H1 (cell line): Measurements from ENCODE around the gene RAET1E. TPM values are rescaled to one million over a fixed set of nuclear protein-coding genes. Genes with fewer than 3 reads are reported as not detected.

Experiments used
- HDAC2 ChIP-seq, 2 experiments: fragments of 300-600 bp in 1 of 2; sonication (generic) in 1 of 2; IDR thresholded peaks; 2 replicates each; pipeline ENCODE4 v1.6.1; 2011 to 2012; ENCODE audit warnings: low read depth in 2 of 2, low read length in 2 of 2, mild to moderate bottlenecking in 2 of 2, moderate library complexity in 2 of 2, borderline replicate concordance in 1 of 2, inconsistent platforms in 1 of 2
- HDAC6 ChIP-seq: IDR thresholded peaks from one replicate; pipeline ENCODE4 v1.7.1; 2012; ENCODE audit warnings: low read depth, mild to moderate bottlenecking, inconsistent platforms, low read length, moderate library complexity
- NRF1 ChIP-seq: IDR thresholded peaks from 2 replicates; pipeline ENCODE4 v1.6.1; 2011; ENCODE audit warnings: mild to moderate bottlenecking, low read depth, low read length, improper control_type of control experiment
- SP2 ChIP-seq: IDR thresholded peaks from 2 replicates; pipeline ENCODE4 v1.6.1; 2012; ENCODE audit warnings: mild to moderate bottlenecking, low read length, inconsistent platforms
- TCF12 ChIP-seq: IDR thresholded peaks from 2 replicates; pipeline ENCODE4 v1.6.1; 2011; ENCODE audit warnings: low read depth, mild to moderate bottlenecking, low read length
- ZNF274 ChIP-seq: IDR thresholded peaks from 2 replicates; pipeline ENCODE4 v1.7.0; 2012; ENCODE audit warnings: low read length, borderline replicate concordance; ENCODE audit errors: extremely low read depth
- polyA plus RNA-seq, 7 experiments: library from polyadenylated mRNA; depleted of rRNA in 3 of 7; stranded (reverse) in 5 of 7; unstranded in 2 of 7; fragments of >200 nt in 5 of 7; fragments of 200-250 nt in 2 of 7; gene quantifications; 1 replicate in 5 of 7; 2 replicates in 1 of 7; 4 replicates in 1 of 7; pipeline versions ENCODE4 v1.2.1 to v1.2.3, GENCODE V29; 2011 to 2013; ENCODE audit warnings: missing spikeins in 2 of 7, mixed read lengths in 2 of 7
- total RNA-seq: library from RNA; stranded (reverse); fragmentation: NEBNext Ultra II Directional; extraction: Animal tissue kit (Norgen Biotek cat#: 25700); gene quantifications from 2 replicates; pipeline ENCODE4 v1.2.1, GENCODE V29; 2021
- TF ChIP-seq, protein P1 (sequence below), 3 experiments: IDR thresholded peaks; 1 replicate in 2 of 3; 2 replicates in 1 of 3; pipeline versions ENCODE4 v1.5.1 to v1.6.1; 2011; ENCODE audit warnings: low read length in 3 of 3, mild to moderate bottlenecking in 3 of 3, inconsistent platforms in 2 of 3, low read depth in 1 of 3, moderate library complexity in 1 of 3; ENCODE audit not compliant: insufficient read depth in 1 of 3; ENCODE audit errors: control extremely low read depth in 1 of 3

RAET1E gene
- total and polyA plus RNA-seq, 2 of the 8 experiments (the other 6 are each of a cell fraction or from before 2014, with no cell fraction given) = not detected

DNA sequence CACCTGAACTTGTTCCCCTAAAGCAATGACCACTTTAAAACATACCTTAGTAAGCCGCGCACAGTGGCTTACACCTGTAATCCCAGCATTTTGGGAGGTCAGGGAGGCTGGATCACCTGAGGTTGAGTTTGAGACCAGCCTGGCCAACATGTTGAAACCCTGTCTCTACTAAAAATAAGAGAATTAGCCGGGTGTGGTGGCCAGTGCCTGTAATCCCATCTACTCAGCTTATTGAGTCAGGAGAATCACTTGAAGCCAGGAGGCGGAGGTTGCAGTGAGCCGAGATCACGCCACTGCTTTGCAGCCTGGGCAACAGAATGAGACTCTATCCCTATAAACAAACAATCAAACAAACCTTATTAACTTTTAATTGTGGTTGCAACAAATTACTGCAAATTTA is 1.6 kb upstream of the RAET1E start (continued):
- TF ChIP-seq NRF1 (no peak), SP2 (no peak), TCF12 (no peak), ZNF274 (no peak), HDAC6 (no peak), HDAC2 (IDR thresholded peaks at IDR 0.05; ENCODE audit: borderline replicate concordance in 1 of 2, low read depth in 2 of 2, low read length in 2 of 2) (no peak)
- TF ChIP-seq, protein P1, sequence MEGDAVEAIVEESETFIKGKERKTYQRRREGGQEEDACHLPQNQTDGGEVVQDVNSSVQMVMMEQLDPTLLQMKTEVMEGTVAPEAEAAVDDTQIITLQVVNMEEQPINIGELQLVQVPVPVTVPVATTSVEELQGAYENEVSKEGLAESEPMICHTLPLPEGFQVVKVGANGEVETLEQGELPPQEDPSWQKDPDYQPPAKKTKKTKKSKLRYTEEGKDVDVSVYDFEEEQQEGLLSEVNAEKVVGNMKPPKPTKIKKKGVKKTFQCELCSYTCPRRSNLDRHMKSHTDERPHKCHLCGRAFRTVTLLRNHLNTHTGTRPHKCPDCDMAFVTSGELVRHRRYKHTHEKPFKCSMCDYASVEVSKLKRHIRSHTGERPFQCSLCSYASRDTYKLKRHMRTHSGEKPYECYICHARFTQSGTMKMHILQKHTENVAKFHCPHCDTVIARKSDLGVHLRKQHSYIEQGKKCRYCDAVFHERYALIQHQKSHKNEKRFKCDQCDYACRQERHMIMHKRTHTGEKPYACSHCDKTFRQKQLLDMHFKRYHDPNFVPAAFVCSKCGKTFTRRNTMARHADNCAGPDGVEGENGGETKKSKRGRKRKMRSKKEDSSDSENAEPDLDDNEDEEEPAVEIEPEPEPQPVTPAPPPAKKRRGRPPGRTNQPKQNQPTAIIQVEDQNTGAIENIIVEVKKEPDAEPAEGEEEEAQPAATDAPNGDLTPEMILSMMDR (IDR thresholded peaks at IDR 0.05; ENCODE audit: control extremely low read depth in 1 of 3, insufficient read depth in 1 of 3, low read depth in 1 of 3, low read length in 3 of 3) = no peak
